Measurements from ENCODE around the gene PDGFRA. TPM values are rescaled to one million over a fixed set of nuclear protein-coding genes. Genes with fewer than 3 reads are reported as not detected.

Gene PDGFRA
- total and polyA plus RNA-seq, 10 of the 15 experiments (the other 5 are each of a cell fraction or from before 2014, with no cell fraction given), result 0.01 to 0.28 (median 0.06) TPM; not detected in 5

DNA sequence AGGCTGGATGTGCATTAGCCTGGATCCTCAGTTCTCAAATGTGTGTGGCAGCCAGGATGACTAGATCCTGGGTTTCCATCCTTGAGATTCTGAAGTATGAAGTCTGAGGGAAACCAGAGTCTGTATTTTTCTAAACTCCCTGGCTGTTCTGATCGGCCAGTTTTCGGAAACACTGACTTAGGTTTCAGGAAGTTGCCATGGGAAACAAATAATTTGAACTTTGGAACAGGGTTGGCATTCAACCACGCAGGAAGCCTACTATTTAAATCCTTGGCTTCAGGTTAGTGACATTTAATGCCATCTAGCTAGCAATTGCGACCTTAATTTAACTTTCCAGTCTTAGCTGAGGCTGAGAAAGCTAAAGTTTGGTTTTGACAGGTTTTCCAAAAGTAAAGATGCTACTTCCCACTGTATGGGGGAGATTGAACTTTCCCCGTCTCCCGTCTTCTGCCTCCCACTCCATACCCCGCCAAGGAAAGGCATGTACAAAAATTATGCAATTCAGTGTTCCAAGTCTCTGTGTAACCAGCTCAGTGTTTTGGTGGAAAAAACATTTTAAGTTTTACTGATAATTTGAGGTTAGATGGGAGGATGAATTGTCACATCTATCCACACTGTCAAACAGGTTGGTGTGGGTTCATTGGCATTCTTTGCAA lies 67.6 kb downstream of the PDGFRA start:
- RAD21 ChIA-PET (ENCODE audit: unreplicated experiment), result no interaction called here
- Histone ChIP-seq H3K9ac (ENCODE audit: control insufficient read depth, insufficient read depth, low read length) (no peak overlapping the region), H3K4me2 (ENCODE audit: control insufficient read depth, insufficient read depth) (no peak overlapping the region), H2AFZ (ENCODE audit: control insufficient read depth, low read depth, low read length) (no peak overlapping the region), H4K20me1 (ENCODE audit: control insufficient read depth, insufficient read depth) (no peaks in the 10 kb centered on the region), H3K27ac (ENCODE audit: control insufficient read depth, insufficient read depth) (no peak overlapping the region), H3K4me1 (ENCODE audit: control insufficient read depth, insufficient read depth, low read length) (no peaks in the 10 kb centered on the region), H3K27me3 (replicated peaks in 1 of 2; ENCODE audit: control insufficient read depth in 2 of 2, insufficient read depth in 2 of 2, low read length in 1 of 2) (no peaks in the 10 kb centered on the region), H3K4me3 (no peak overlapping the region), H3K9me3 (replicated peaks; ENCODE audit: control insufficient read depth, insufficient read depth, low read length) (no peaks in the 10 kb centered on the region; the same call in 2 of the 3 replicates), H3K79me2 (ENCODE audit: control insufficient read depth, insufficient read depth, low read length) (no peaks in the 10 kb centered on the region), H3K36me3 (ENCODE audit: control insufficient read depth in 2 of 2, insufficient read depth in 2 of 2, low read length in 1 of 2) (no peaks in the 10 kb centered on the region)
- TF ChIP-seq RAD21 (IDR thresholded peaks at IDR 0.05; ENCODE audit: insufficient read depth, low read depth, low read length), result no peak
- TF ChIP-seq, protein P1, sequence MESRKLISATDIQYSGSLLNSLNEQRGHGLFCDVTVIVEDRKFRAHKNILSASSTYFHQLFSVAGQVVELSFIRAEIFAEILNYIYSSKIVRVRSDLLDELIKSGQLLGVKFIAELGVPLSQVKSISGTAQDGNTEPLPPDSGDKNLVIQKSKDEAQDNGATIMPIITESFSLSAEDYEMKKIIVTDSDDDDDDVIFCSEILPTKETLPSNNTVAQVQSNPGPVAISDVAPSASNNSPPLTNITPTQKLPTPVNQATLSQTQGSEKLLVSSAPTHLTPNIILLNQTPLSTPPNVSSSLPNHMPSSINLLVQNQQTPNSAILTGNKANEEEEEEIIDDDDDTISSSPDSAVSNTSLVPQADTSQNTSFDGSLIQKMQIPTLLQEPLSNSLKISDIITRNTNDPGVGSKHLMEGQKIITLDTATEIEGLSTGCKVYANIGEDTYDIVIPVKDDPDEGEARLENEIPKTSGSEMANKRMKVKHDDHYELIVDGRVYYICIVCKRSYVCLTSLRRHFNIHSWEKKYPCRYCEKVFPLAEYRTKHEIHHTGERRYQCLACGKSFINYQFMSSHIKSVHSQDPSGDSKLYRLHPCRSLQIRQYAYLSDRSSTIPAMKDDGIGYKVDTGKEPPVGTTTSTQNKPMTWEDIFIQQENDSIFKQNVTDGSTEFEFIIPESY (IDR thresholded peaks at IDR 0.05), result no peak
- TF ChIP-seq NFXL1 (IDR thresholded peaks at IDR 0.05; ENCODE audit: borderline replicate concordance), result no peak
- no peak for TF ChIP-seq CEBPB (IDR thresholded peaks at IDR 0.05; ENCODE audit: borderline replicate concordance in 1 of 2, low read depth in 2 of 2, low read length in 2 of 2)
- TF ChIP-seq EZH2 (IDR thresholded peaks at IDR 0.05; ENCODE audit: borderline replicate concordance, control insufficient read depth, low read depth, low read length), result no peak
- no peak for TF ChIP-seq CREM (IDR thresholded peaks at IDR 0.05; ENCODE audit: low read depth)
- TF ChIP-seq, protein P2, sequence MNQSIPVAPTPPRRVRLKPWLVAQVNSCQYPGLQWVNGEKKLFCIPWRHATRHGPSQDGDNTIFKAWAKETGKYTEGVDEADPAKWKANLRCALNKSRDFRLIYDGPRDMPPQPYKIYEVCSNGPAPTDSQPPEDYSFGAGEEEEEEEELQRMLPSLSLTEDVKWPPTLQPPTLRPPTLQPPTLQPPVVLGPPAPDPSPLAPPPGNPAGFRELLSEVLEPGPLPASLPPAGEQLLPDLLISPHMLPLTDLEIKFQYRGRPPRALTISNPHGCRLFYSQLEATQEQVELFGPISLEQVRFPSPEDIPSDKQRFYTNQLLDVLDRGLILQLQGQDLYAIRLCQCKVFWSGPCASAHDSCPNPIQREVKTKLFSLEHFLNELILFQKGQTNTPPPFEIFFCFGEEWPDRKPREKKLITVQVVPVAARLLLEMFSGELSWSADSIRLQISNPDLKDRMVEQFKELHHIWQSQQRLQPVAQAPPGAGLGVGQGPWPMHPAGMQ (IDR thresholded peaks at IDR 0.05; ENCODE audit: borderline replicate concordance), result no peak
- TF ChIP-seq, protein P3, sequence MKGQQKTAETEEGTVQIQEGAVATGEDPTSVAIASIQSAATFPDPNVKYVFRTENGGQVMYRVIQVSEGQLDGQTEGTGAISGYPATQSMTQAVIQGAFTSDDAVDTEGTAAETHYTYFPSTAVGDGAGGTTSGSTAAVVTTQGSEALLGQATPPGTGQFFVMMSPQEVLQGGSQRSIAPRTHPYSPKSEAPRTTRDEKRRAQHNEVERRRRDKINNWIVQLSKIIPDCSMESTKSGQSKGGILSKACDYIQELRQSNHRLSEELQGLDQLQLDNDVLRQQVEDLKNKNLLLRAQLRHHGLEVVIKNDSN (IDR thresholded peaks at IDR 0.05; ENCODE audit: borderline replicate concordance, extremely low read length, insufficient read depth, low read depth, low read length), result no peak
- no TSS peak for BruUV-seq (replicated peaks)
- no peak for DNase-seq (ENCODE audit: low read depth, low spot score)
- 52% methylated on average over 7 of the region's 7 CpGs for WGBS (ENCODE audit: insufficient coverage, insufficient replicate concordance, low lambda C conversion rate, missing lambda C conversion rate)
- CTCF ChIA-PET, result no interaction called here
- ATAC-seq, result no peak
- in situ Hi-C loops (cut with MboI), result no loop called here
- intact Hi-C loops (cut with micrococcal nuclease; ENCODE audit: unreplicated experiment), result no loop called here
- SMC1A ChIA-PET (ENCODE audit: uncharacterized antibody, unreplicated experiment), result no interaction called here
- POLR2A ChIA-PET, result no interaction called here
- FAIRE-seq, result no peak
